Glomerular visceral epithelial cell (primary cell): ENCODE data around the gene PAX3.

Source experiments
- DNase-seq: peaks from one replicate; pipeline ENCODE4 v3.0.0-alpha.2; 2016; ENCODE audit errors: extremely low spot score

The PAX3 gene

GRCh38 chr2:222310747-222311318, 12.0 kb upstream of the PAX3 start:
- DNase-seq, result no peak

DNA sequence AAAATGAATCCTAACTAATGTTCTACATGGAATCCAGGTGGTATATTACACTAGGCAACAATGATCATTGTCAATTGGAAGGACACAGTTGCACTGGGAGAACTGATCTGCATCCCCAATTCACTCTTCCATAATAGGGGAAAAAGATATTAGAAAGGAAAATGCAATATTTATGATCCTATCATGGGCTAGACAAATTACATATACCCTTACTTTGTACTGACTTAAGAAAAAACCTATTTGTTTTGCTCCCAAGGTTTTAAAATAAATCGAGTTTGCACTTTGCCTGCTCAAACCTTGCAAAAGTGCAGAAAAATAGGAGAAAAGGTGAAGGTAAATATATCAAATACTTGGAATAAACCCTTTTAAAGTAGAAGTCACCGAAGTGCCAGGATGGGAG, 11.0 kb upstream of the PAX3 start:
- DNase-seq, result no peak

DNA sequence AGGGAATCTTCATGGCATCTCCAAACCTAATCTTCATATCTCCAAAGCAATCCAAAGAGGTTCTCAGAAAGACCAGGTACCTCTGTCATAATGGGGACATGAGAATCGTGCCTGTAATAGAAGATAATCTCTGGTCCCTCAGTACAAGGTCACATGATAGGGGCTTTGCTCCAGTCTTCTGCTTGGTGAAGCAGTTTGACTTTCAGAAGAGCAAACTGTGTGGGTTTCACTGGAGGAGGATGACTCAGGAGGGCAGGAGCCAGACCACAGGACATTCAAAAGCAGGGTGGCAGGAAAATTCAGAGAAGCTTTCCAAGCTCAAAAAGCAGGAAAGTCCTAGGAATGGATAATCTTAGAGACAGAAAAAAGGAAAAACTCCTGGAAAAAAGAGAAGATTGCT, 10.6 kb upstream of the PAX3 start:
- no peak for DNase-seq

DNA sequence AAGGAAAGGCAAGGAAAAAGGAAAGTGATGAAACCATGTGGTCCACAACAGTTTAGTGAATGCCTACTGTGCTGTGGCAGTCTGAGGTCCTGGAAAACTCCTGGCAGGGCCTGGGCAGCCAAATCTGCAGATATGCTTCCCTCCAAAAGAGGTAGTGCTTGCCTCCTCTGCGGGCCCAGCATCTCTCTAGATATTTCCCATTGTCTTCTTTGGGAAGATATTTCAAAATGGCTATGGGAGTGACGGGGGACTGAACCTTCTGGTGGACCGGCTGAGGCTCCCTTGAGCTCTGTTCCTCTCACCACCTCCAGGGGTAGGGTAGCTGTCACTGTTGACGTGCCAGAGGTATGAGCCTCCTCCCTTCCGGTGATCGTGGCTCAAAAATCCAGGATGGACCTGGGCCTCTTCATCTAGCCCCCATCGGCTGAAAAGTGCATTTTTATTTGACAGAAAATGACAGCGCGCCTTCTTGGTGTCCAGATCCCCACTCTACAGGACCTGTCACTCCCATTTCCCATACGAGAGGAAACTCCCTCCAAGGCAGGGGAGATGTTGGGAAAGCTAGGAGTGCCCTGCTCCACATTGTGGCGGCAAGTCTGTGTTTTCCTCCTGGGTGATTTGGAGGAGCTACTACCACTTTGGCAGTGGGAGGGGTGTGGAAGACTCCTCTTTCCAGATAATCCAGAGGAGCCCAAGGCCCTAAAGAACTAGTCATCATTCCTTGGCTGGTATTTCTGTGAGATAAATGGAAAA, 9.4 kb upstream of the PAX3 start:
- DNase-seq, result no peak

DNA sequence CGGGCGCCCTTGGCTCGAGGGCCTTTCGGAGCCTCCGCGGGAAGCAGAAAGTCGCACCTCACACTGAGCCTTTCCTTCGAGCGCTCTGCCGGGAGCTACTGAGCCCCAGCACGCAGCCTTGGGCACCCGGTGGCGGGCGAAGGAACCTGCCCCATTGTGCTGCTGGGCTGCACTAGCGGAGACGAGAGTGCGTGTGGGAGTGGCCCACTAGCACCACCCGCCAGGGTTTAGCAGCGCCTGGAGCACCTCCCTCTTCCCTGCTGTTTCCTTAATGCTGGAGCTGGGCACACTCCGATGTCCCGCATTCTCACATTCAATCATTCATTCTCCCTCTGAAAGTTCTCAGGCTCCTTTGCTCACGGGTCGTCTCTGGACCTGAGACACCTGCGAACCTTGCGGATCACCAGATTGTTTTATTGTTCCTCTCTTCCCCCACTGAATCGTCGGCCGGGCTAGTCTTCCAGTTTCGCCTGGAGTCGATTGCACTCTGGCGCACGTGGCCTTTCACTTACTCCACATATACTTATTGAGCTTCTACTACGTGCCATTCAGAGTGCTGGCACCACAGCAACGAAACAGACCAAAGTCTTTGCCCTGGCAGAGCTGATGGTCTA, 8.5 kb upstream of the PAX3 start:
- no peak for DNase-seq

- DNase-seq, result no peak
These were observed 7.8 kb upstream of the PAX3 start for GRCh38 chr2:222306393-222307142.

DNA sequence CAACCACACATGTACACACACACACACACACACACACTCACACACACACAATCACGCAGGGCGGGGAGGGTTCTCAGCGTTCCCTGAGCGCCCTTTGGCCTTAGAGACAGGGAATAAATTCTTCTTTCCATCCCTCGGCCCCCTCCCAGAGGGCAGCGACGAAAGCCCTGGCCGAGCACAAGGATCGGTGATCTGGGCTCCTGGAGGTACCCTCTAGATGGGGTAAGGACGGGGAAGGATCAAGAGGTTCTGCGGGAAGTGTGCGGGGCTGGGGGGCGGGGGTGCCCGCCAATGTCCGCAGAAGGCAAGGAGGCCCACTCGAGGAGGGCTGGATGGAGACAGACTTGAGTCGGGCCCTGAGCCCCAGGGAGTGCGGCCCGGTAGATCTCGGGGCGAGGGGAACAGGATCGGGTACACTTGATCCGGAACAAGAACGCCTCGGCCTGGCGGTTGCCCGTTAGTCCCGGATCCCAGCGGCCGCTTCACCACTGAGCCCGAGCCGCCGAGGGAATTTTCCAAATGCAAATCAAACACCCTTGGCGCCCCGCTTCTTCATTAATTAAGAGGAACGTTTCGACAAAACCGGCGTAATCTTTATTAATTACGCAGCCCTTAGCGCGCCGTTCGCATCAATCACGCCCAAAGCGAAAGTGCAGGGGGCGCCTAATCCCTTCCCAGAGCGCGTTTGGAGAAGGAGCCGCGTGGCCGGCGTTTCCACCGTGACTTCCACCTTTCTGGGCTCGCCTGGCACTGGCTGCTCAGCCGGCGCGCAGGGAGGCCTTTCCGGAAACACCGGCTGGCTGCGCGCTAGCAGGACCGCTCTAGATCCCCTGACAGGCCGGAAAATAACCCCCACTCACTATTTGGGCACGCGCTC, 7.0 kb upstream of the PAX3 start:
- DNase-seq, result no peak

- no peak for DNase-seq
These were observed 6.1 kb upstream of the PAX3 start for GRCh38 chr2:222304737-222305515.

DNA sequence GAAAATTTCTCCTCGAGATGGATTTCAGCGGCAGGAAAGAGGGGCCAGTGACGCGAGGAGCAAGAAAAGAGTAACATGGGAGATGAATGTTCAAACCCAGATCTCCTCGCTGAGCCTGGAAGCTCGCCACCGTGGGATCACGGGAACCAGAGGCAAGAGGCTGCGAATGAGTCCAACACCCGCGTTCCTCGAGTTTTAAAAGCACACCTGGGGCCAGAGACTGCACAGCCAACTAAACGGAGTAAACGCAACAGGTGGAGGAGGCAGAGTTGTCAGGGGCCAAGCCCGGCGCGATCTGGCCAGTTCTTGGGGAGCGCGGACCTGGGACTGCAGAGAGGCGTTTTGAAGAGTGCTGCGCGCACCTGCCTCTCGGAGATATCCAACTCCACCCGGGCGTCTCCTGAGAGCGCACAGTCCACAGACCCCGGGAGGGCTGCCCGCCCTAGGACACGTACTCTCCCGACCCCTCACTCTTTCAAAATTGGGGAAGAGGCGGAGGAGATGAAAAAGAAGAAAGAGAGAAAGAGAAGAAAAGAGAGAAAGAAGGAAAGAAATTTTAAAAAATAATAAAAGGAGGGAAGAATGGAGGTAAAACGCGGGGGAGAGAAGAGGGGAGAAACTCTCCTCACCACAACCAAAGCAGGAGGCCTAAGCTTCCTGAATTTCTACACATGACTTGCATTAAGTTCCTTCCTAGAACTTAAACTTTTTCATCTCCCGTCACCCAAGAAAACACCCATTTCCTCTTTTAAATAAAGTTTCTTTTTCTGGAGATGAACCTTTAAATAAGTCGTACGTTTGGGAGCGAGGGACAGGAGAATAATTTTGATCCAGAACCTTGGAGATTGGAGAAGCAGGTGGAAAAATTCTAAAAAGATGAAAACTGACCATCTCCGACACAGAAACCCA, 5.3 kb upstream of the PAX3 start:
- DNase-seq, result no peak

DNA sequence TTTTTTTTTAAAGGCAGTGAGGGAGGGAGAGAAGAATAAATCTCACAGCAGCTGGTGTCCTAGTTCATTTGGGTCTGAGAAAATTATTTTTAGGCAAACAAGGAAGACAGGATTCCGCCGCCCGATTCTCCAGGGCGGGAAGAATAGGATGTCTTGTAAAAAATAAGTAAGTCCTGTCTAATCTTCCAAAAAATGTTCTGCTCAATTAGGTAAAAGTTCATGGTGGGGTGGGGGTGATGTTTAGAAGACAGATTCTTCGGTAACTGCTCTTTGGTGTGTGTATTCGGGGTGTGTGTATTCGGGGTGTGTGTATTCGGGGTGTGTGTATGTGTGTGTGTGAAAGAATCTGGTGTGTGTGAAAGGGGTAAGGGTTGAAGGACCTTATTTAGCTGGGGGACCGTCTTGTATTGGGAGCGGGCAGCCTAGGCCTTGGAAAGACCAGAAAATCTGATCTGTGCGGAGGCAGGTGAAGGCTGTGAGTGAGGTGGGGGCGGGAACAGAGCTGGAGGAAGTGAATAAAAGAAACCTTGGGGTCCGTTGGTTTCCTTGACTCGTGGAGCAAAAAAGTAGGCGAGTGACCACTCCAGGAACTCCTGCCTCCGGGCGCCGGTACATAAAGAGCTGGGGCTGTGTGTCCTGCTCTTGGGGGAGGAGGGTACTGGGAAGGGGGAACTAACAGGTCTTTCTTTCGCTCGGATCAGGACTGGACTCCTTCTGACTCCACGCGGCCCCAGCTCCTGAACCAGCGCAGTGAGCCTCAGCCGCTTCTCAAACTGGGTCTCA, 4.4 kb upstream of the PAX3 start:
- DNase-seq, result no peak

- DNase-seq, result no peak
These were observed 3.6 kb upstream of the PAX3 start for GRCh38 chr2:222302178-222303018.

- DNase-seq, result no peak
These were observed 3.0 kb upstream of the PAX3 start for GRCh38 chr2:222301796-222302118.

DNA sequence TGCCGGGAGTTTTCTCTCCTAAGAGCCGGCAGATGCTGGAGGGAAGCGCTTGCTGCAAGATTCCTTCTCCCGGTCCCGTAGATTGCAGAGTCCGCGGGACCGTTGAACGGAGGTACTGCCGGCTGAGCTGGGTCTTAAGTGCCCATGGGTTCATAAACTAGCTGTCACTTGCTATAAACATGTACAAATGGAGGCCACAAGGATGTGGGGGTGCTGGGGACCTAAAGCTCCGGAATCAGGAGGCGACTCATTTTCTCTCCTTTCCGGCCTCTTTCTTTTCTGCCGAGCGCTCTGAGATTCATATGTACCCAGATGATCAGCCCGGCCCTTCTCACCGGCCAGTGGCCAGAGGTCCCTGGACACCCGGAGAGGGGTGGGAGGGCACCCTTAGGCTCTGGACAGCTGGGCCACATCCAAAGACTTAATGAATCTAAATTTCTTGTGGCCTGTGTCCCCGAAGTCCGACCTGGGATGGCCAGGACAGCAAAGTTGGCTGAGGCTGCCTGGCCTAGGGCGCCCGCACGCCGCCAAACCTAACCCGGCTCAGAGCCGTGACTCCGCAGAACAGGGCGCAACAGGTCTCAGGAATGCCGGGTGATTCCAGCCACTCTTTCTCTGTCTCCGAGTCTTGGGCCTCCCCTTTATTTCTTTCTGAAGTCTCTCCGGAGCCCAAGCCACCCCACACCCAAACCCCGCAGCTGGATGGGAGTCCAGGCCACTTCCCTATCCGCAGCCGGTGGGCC, 2.4 kb upstream of the PAX3 start:
- DNase-seq, result no peak

DNA sequence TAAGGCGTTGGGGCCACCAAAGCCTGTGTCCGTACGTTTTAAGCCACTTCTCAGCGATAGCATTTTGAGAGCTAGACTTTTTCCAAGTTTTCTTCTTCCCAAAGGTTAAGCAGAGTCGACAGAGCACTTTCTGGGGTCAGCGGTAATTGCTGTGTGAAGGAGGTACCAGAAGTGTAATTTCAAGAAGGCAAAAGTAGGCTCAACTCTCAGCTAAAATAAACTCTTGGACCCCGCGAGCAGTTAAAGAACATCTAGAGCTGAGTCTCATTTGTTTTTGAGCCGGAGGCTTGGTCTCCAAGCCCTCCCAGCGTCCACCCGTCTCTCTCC, 1.9 kb upstream of the PAX3 start:
- DNase-seq, result no peak

DNA sequence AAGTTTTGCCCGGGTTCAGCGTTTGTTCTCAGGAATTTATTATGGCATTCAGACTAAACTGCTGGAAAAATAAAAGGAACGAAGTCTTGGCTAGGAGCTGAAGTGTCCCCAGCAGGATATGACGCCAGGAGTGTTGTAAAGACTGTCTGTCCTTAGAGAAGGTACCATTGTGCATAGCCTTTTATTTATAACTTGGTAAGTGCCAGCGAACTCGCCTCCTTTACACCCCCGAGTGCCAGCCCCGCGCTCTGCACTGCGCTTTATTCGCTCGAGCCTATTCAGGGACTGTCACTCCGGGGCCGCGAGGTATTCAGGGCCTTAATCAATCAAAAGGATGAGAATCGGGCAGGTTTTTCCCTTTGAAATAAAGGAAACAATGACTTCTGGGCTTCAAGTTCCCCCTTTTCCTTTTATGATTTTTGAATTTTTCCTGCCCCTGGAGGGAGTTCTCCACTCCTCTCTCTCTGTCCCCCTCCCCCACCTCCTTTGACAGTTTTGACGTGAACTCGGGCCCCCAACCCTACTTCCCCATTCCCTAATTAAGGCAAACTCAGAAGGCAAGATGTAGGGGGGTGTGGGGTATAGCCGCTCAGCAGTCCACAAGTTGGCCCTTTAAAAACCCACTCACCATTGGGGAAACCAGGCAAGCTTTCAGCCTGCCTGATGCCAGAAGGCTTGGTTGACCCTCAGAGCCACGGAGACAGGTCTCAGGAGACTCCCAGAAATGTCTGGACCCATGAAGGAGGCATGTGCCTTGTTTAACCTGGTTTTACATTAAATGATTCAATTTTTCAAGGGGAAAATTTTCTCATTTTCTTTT, 1.3 kb upstream of the PAX3 start:
- DNase-seq, result no peak

- DNase-seq, result no peak
These were observed 842 bp downstream of the PAX3 start for GRCh38 chr2:222298001-222298310.

DNA sequence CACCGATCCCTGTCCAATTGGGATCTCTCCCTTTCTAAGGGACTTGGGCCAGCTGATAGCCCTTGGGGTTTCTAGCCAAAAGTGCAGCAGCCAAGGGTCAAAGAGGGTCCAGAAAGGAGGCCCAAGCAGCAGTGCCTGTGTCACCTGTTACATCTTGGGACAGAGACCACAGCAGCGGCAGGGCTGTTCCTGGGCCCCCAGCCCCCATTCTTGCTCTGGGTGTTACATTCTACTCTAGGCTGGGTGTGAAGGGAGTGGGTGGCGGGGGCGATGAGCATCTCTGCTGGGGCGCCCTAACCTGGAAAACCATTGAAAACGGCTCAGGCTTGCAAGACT, 1.2 kb downstream of the PAX3 start:
- no peak for DNase-seq
